Measurements from ENCODE around the gene IQGAP2. TPM values are rescaled to one million over a fixed set of nuclear protein-coding genes. Genes with fewer than 3 reads are reported as not detected.

Gene IQGAP2
- total and polyA plus RNA-seq, 9 of the 15 experiments (the other 6 are each of a cell fraction or from before 2014, with no cell fraction given) = 8.7 to 23.2 (median 17.4) TPM

- TF ChIP-seq HBP1 (CRISPR knock-in tag; IDR thresholded peaks at IDR 0.05) (no peak), MCM2 (IDR thresholded peaks at IDR 0.05; ENCODE audit: low read depth) (no peak), ZNF24 (IDR thresholded peaks at IDR 0.05) (no peak), JUN (IDR thresholded peaks at IDR 0.05; ENCODE audit: borderline replicate concordance, low read depth, low read length) (no peak), JUN (CRISPR knock-in tag; IDR thresholded peaks at IDR 0.05; ENCODE audit: borderline replicate concordance) (no peak)
- TF ChIP-seq, protein P1, sequence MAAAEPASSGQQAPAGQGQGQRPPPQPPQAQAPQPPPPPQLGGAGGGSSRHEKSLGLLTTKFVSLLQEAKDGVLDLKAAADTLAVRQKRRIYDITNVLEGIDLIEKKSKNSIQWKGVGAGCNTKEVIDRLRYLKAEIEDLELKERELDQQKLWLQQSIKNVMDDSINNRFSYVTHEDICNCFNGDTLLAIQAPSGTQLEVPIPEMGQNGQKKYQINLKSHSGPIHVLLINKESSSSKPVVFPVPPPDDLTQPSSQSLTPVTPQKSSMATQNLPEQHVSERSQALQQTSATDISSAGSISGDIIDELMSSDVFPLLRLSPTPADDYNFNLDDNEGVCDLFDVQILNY (CRISPR knock-in tag; IDR thresholded peaks at IDR 0.05) = no peak
- TF ChIP-seq, protein P2, sequence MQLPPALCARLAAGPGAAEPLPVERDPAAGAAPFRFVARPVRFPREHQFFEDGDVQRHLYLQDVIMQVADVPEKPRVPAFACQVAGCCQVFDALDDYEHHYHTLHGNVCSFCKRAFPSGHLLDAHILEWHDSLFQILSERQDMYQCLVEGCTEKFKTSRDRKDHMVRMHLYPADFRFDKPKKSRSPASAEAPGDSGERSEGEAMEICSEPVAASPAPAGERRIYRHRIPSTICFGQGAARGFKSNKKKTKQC (CRISPR knock-in tag; IDR thresholded peaks at IDR 0.05) = no peak
Observed at GRCh38 chr5:76697670-76698069, 294.6 kb downstream of the IQGAP2 start (continued).

DNA sequence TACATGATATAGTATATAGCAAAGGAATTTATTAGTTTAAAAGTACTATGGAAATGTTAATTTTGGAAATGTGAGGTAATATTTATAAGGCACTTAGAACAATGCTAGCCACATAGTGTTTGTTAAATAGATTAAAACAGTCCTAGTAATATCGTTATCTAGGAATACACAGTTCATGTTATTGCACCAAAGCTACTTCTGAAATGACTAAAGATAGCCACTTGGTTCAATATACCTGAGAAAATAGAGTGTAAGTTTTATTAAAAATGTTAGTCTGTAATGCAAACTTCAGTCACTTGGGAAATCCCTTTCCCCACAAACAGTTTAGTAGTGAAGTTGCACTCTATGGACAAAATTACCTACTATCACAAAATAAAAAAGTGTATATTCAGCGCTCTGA, 297.5 kb downstream of the IQGAP2 start:
- BruUV-seq (replicated peaks) = no TSS peak
- intact Hi-C loops (cut with micrococcal nuclease) = no loop called here
- no peaks in the 10 kb centered on the region for H3K79me2 ChIP-seq (ENCODE audit: control insufficient read depth, insufficient read depth, low read length)
- no peaks in the 10 kb centered on the region for H3K9me3 ChIP-seq (replicated peaks; ENCODE audit: control insufficient read depth, insufficient read depth, low read depth, low read length)
- no peak overlapping the region for H2AFZ ChIP-seq (ENCODE audit: low read depth, low read length)
- DNase-seq (ENCODE audit: extremely low read depth in 1 of 4, low spot score in 3 of 4) (no peak), FAIRE-seq (no peak), ATAC-seq (no peak)
- CTCF ChIA-PET (ENCODE audit: low intra/inter-chr PET ratio) = no interaction called here
- no peaks in the 10 kb centered on the region for H3K9me1 ChIP-seq (ENCODE audit: control insufficient read depth, insufficient read depth, low read length)
- H3K27ac ChIP-seq (ENCODE audit: extremely low read depth, low read depth, low read length) = no peak overlapping the region
- no peak overlapping the region for H3K9ac ChIP-seq (ENCODE audit: insufficient read depth in 1 of 2, low read depth in 2 of 2, low read length in 2 of 2)
- H3K4me1 ChIP-seq (replicated peaks in 1 of 2; ENCODE audit: control insufficient read depth in 2 of 2, insufficient read depth in 2 of 2, low read length in 2 of 2) = peaks cover 0 to 11% of the 10 kb centered on the region in 2 experiments; a peak in 3 of 5 replicates
- H4K20me1 ChIP-seq (replicated peaks; ENCODE audit: control insufficient read depth, insufficient read depth, low read length) = no peaks in the 10 kb centered on the region
- in situ Hi-C loops (cut with MboI) = no loop called here
- H3K4me2 ChIP-seq (ENCODE audit: insufficient read depth, low read length) = no peak overlapping the region
- no peak overlapping the region for H3K4me3 ChIP-seq
- no peaks in the 10 kb centered on the region; the same call in 2 of the 3 replicates for H3K36me3 ChIP-seq (ENCODE audit: control insufficient read depth, insufficient read depth, low read length)
- H3K27me3 ChIP-seq (ENCODE audit: control insufficient read depth in 2 of 2, insufficient read depth in 2 of 2, low read length in 2 of 2) = no peaks in the 10 kb centered on the region
- POLR2A ChIA-PET = interaction anchor here (0.6 kb wide), 1 partner anchor 43 kb away, joined by 3 read pairs; no protein-coding TSS in a partner anchor
- WGBS (ENCODE audit: insufficient coverage, low coverage, missing lambda C conversion rate) = 66% methylated on average over 2 of the region's 2 CpGs
- TF ChIP-seq MED1 (CRISPR knock-in tag; IDR thresholded peaks at IDR 0.05; ENCODE audit: borderline replicate concordance) (no peak), PRPF4 (IDR thresholded peaks at IDR 0.05; ENCODE audit: insufficient read depth, low read depth, low read length, poor library complexity, severe bottlenecking) (no peak), ZNF766 (CRISPR knock-in tag; conservative IDR thresholded peaks at IDR 0.05) (no peak), EGR1 (conservative IDR thresholded peaks at IDR 0.05) (no peak), ZNF224 (CRISPR knock-in tag; IDR thresholded peaks at IDR 0.05) (no peak), BACH1 (tag; IDR thresholded peaks at IDR 0.05) (no peak), ZNF644 (tag; IDR thresholded peaks at IDR 0.05; ENCODE audit: low read depth) (no peak)
